SK-MEL-5 (cell line): ENCODE results near the gene HIF3A. TPM values are rescaled to one million over a fixed set of nuclear protein-coding genes. Genes with fewer than 3 reads are reported as not detected.

Experiments
- DNase-seq: peaks from one replicate; pipeline ENCODE4 v3.0.0-alpha.2; 2016; ENCODE audit warnings: low read depth, low spot score
- in situ Hi-C: cut with HindIII; loops from 2 replicates; pipeline ENCODE4 v1.10.0; 2016; ENCODE audit warnings: low sequenced_read_pairs, high pct_unique_total_duplicates, low pct_unique_long_range_greater_than_20kb
- total RNA-seq: library from RNA; depleted of rRNA; stranded (reverse); fragments of >200 nt; shearing (Covaris generic); gene quantifications from 2 replicates; pipeline ENCODE4 v1.2.3, GENCODE V29; 2014

The HIF3A gene
- total RNA-seq, 1 experiment from 2014 or later, result not detected

DNA sequence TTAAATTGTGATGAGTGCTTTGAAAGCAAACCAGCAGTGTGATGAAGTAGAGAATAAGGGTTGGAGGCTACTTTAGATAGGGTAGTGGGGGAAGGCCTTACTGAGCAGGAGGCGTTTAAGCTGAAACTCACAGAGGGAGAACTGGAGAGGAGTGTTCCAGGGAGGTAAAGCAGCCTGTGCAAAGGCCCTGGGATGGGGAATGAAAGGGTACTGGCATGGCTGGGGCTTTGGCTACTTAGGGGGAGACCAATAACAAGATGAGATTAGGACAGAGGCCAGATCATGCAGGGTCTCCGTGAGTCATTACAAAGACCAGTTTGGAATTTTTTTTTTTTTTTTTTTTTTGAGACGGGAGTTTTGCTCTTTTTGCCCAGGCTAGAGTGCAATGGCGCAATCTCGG lies 51.1 kb downstream of the HIF3A start:
- in situ Hi-C loops, result no loop called here
- DNase-seq, result no peak

DNA sequence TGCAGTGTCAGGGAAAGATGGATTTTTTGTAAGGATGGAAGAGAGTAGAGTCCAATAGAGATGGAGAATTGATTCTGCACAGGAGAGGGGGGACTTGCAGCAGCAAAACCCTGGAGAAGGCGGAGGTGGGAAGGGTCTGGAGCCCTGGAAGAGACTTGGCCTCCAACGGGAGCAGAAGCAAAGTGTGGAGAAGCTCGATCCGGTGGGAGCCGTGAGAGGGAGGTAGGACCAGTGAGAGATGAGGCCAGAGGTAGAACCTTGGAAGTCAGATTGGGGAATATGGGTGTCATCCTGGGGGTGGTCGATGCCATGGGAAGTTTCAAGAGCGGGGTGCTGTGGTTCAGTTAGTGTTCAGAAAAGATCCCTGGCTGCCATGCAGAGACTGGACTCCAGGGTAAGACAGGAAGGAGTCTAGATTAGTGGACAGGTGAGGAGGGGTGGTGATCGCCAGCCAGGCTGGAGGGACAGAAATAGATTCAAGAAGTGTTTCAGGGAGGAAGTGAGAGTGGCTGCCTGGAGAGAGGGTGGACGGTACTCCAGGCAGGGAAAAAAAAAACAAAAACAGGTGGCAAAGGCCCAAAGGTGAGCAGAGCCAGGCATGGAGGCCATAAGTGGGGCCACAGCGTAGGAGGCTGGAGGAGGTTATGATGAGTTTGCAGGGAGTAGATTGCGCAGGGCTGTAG lies 52.6 kb downstream of the HIF3A start:
- no peak for DNase-seq
- in situ Hi-C loops, result no loop called here

DNA sequence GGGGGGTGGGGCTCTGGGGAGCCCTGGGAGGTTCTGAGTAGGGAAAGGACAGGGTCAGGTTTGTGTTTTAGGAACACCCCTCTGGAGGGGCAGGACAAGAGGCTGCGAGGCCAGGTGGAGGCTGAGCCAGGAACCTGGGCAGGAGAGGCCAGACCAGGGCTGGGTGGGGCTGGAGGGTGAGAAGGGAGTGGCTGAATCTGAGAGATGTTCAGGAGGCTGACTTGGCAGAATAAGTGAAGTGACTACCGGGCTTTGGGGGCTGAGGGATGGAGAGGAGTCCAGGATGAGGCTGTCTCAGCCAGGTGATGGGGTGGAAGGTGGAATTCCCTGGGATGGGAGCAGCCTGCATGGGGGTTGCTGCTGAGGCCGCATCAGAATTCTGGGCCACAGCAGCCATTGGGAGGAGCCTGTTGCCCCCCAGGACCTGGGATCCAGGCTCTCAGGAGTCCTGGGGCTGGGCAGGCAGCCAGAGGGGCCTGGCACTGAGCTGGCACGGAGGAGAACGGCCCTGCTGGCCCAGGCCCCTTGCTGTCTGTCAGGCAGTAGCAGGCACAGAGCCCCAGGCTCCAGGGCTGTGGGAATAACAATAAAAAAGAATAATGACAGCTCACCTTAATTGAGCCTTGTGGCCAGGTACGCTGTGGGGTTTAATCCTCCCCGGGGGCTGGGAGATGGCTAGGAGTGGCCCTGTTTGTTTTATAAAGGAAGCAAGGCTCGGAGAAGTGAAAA lies 53.4 kb downstream of the HIF3A start:
- DNase-seq, result no peak
- in situ Hi-C loops, result no loop called here

DNA sequence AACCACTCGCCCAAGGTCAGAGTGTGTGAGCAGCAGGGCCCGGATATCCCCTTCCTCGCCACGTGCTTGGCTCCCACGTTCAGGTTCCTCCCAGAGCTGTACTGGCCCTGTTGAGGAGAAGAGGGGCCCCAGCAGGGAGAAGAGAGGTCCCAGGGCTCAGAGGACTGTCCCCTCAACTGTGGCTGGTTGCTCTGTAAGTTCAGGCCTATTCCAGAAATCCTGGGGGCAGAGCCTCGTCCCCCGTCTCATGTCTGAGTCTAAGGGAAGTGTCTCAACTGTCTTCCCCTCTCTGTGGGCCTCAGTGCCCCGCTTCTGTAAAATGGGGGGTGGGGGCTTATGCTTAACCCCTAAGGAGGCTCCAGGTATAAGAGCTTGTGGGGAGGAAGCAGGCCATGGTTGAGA lies 53.9 kb downstream of the HIF3A start:
- in situ Hi-C loops, result no loop called here
- no peak for DNase-seq

DNA sequence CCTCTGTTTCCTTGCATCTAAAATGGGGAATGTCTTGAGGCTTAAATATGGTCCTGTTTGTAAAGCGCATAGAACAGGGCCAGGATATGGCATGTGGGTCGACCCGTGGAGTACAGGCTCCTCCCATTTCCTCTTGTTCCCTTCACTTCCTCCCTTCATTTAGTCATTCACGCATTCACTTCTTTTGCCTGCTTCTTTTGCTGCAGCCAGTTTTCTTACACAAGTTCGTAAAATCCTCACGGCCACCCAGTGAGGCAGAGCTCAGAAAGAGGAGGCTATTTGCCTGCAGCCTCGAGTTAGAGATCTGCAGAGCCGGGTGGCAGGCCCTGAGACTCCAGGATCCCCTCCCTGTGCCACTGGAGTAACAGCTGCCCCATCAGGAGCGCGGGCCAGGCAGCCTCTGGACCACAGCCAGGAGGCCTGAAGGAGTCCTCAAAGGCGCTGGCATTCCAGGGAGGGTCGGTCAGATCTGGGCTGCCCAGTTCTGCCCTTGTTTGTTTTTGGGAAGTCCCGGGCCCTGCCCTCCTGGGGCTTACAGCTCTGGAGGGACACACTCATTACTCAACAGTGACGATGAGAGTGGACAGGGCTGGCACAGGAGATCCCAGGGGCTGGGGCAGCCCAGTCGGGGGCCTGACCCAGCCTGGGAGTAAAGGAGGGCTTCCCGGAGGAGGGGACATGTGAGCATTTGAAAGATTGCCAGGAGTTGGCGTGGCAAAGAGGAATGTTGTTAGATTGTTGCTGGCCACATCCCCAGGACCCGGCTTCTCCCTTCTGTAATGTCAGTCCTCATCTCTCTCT lies 54.6 kb downstream of the HIF3A start:
- in situ Hi-C loops, result no loop called here
- DNase-seq, result no peak

DNA sequence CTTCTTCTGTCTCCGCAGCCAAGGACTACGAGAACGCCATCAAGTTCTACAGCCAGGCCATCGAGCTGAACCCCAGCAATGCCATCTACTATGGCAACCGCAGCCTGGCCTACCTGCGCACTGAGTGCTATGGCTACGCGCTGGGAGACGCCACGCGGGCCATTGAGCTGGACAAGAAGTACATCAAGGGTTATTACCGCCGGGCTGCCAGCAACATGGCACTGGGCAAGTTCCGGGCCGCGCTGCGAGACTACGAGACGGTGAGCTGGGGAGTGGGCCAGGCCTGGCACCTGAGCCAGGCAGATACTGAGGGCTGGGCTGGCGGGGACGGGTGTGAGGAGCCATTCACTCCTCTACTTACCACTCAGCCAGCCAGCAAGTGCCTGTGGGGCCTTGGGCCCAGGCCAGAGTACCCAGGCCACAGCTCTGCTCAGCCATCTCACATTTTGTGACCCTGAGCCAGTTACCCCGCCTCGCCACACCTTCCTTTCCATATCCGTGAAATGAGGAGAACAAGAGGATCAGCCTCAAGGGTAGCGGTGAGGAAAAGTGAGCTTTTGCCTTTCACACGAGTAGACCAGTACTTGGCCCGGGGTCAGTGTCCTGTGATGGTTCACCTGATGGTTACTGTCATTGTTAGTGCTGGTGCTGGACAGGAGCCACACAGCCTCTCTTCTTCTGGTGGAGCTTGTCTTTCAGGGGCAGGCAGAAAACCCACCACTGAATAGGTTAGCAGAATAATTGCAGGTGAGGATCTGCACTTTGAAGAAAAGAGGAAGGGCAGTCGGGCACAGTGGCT lies 57.1 kb downstream of the HIF3A start:
- in situ Hi-C loops, result no loop called here
- no peak for DNase-seq

DNA sequence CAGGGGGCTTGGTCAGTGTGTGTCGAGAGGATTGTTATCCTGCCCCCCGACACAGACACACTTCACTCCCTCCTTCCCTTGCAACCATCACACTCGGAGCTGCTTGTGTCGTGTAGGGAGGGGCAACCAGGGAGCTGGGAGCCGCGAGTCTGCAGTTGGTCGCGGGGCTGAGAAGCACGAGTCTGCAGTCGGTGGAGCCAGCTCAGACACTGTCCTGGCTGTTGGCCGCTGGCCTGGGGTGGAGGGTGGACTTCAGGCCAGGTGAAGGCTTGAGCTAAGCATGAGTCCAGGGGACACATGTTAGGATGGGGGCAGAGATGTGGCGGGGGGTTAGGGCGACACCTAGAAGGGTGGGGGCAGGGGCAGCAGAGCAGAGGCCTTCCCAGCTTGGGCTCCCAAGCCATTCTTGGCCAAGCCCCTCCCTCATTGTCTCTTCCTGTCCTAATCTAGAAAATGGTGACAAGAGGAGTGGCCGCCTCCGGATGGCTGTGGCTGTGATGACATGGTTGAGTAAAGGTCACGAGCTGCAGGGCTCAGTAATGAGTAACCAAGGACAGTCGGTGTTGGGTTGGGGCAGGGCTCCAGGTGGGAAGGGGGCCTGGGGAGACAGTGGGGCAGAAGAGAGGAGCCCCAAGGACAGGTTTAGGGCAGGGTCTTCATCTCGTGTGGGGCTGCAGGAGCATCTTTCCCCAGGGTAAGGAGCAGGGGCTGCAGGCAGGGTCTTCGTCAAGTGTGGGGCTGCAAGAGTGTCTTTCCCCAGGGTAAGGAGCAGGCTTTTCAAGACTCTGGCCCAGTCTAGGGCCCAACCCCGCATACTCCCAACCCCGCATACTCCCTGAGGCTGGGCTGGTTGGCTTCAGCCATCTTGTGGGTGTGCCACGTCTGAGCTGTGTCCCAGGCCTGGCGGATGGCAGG lies 58.6 kb downstream of the HIF3A start:
- DNase-seq, result no peak
- in situ Hi-C loops, result no loop called here

DNA sequence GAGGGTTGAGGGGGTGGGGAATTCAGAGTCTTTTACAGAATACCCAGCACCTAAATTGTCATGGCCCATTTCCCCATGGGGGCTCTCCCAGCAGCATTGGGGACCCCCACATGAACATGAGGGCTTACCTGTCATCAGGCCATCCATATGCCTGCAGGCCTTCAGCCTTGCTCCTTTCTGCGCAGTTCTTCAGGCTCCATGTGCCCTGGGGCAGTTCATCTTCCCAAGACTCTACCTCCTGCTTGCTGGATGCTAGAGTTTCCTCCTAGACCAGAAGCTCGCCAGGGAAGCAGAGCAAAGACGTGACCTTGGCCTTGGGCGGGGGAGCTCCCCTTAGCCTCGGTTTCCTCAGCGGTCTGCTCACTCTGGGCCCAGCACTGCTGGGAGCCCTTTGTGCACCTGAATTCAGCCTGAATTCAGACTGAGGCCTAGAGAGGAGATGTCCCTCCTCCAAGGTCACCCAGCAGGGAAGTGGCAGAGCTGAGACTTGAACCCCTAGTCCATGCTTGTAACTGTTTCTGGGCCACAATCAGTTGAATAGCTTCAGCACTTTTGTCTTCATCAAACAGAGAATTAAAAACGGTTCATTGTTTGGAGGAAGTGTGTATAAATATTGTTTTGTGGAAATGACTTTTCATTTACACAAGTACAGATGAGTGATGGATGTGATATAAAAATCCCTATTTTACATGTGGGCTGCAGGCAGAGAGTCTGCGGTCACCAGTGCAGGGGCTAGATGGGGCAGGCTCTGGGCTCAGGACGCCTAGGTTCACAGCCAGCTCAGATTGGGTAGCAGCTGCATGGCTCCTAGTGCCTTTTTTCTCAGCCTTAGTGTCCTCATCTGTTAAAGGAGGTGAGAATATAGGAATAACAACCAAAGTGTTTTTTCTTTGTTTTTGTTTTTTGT lies 59.6 kb downstream of the HIF3A start:
- in situ Hi-C loops, result no loop called here
- DNase-seq, result no peak

DNA sequence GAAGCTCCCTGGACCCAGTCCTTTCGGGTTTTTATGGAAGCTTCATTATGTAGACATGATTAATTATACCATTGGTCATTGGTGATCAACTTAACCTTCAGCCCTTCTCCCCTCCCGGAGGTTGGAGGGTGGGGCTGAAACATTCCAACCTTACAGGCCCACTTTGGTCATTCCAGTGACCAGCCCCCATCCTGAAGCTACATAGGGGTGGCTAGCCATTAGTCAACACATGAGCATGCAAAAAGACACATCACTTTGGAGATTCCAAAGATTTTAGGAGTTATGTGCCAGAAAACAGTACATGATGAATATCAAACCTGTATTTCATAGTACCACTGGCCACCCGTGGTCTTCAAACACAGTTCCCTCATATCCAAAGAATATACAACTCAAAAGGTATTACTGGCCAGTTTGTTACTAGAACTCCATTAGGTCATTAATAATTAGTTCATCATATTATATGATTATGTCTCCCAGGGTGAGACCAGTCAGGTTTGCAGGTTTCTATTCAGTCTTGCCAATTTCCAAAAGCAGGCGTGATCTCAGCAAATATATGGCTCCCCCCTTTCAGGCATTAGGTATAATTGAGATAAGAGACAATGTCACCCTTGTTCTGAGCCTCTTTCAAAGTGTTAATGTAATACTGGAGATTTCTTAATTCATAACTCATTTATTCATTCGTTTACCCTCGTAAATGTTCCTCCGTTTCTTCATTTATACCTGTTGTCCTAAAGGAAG lies 61.2 kb downstream of the HIF3A start:
- no peak for DNase-seq
- in situ Hi-C loops, result no loop called here

DNA sequence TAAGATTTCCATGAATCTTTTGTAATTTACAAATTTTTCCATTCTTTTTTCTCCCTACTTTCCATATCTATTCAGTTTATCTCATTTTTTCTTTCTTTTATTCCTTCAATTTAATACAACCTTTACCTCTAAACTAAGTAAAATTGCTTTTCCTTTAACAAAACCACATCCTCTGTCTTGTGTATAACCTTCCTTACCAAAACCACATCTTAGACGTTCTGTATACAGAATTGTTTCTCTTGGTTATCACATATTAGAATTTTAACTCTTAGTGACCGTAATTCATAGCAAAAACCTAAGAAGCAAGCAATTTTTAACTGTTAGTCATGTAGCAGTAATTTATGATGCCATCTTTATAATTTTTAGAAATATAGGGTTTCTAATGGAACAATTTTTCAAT lies 65.1 kb downstream of the HIF3A start:
- DNase-seq, result no peak
- in situ Hi-C loops, result no loop called here

DNA sequence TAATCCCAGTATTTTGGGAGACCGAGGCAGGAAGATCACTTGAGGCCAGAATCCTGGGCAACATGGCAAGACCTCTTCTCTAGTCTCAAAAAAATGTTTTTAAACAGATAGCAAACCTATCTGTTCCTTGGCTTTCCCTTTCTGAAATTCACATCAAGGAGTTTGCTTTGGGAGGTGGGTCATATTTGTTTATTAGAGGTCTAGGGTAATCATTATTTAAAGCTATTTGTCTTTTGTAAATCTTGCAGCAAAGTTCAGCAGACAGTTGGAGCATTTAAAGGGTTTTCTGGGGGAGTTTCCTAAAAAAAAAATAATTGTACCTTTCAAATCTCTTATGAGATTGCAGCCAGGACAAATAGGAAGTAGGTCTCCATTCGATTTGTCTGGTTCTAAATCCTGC lies 67.5 kb downstream of the HIF3A start:
- in situ Hi-C loops, result no loop called here
- no peak for DNase-seq

DNA sequence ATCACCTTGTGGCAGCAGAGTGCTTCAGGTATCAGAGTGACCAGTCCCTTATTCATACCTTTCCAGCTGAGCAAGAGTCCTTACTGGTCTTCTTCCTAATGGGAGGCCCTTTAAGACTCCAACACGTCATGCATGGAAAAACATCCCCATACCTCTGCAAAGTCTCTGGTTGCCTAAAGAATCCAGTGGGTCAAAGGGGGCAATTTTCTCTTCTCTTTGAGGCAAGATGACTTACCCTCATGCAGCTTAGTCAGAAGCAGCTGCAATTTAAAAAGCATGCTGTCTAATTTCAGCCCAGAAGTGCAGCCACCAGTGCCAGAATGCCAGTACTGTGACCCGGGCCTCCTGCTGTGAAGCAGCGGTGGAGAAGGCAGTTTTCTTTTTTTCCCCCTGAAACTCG lies 68.7 kb downstream of the HIF3A start:
- DNase-seq, result no peak
- in situ Hi-C loops, result no loop called here

DNA sequence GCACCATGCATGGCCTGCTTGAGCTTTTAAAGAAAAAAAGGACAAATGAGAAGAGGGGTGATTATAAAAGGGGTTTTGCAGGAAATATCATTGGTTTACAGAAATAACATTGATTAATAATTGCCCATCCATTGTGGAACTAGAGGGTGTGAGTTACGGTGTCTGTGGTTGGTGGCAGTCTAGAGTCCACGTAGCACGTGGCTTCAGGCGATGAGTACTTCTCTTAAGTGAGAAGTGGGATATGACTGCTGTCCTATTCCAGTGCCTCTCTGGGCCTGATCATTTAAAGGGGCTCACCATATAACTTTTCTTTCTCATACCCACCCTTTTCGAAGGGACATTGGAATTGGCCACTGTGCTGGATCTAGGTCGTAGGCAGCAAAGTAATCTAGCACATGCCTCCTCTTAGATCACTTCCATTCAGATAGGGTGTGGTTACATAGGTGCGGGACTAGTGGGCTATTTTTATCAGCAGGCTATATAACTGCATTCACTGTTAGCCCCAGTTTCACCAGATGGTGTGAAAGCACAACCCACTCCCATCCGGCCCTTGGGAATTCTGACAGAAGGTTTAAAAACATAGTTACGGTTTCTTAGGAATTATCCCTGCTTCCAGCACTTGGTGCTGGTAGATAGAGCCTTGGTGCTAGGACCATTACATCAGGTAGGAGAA lies 69.9 kb downstream of the HIF3A start:
- in situ Hi-C loops, result no loop called here
- no peak for DNase-seq

DNA sequence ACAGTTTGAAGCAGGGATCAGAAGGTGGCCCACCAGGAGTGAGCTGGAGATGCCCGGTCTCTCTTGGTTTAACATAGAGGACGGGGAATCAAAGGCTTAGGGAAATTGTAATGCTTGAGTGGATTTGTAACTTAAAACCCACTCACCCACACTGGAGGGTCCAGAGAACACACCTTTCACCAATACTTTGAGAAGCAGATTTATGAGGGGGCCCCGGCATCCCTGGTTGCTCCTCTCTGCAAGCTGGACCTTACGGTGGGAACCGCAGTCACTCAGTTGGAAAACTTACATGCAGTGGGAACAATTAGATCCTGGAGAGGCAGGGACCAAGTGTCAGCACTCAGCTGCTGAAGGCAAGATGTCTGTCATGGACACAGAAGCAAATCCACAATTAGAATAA lies 70.6 kb downstream of the HIF3A start:
- in situ Hi-C loops, result no loop called here
- DNase-seq, result no peak

DNA sequence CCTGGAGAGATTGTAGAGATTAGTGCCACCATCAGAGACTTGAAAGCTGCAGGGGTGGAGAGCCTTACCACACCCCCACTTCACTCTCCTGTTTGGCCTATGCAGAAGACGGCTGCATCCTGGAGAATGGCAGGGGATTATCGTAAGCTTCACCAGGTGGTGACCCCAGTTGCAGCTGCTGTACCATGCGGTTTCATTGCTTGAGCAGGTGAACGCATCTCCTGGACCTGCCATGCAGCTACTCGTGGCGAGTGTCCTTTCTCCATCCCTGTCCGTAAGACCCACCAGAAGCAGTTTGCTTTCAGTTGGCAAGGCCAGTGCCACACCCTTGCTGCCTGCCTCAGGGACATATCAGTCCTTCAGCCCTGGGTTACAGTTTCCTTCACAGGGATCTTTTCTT lies 71.3 kb downstream of the HIF3A start:
- in situ Hi-C loops, result no loop called here
- DNase-seq, result no peak
